CD1c-positive myeloid dendritic cell (primary cell): Measurements from ENCODE around the gene KIAA1614.

Experiments
- DNase-seq: peaks from one replicate; pipeline ENCODE4 v3.0.0-alpha.2; 2016; ENCODE audit errors: extremely low spot score

Gene KIAA1614

GRCh38 chr1:180907313-180908055 lies 5.2 kb upstream of the KIAA1614 start:
- no peak for DNase-seq

- no peak for DNase-seq
Measured at GRCh38 chr1:180908074-180908765, 4.5 kb upstream of the KIAA1614 start.

- no peak for DNase-seq
Measured at GRCh38 chr1:180909005-180909414, 3.7 kb upstream of the KIAA1614 start.

GRCh38 chr1:180909462-180909976 lies 3.2 kb upstream of the KIAA1614 start:
- no peak for DNase-seq

- no peak for DNase-seq
Measured at GRCh38 chr1:180911640-180912191, 981 bp upstream of the KIAA1614 start.

- no peak for DNase-seq
Measured at GRCh38 chr1:180912211-180912800, 391 bp upstream of the KIAA1614 start.

- no peak for DNase-seq
Measured at GRCh38 chr1:180915426-180915965, 2.8 kb downstream of the KIAA1614 start.

GRCh38 chr1:180916012-180916770 lies 3.5 kb downstream of the KIAA1614 start:
- no peak for DNase-seq

GRCh38 chr1:180916771-180917170 lies 4.1 kb downstream of the KIAA1614 start:
- DNase-seq: no peak

- no peak for DNase-seq
Measured at GRCh38 chr1:180917306-180918065, 4.8 kb downstream of the KIAA1614 start.

GRCh38 chr1:180918519-180918918 lies 5.8 kb downstream of the KIAA1614 start:
- no peak for DNase-seq

GRCh38 chr1:180919183-180919700 lies 6.5 kb downstream of the KIAA1614 start:
- no peak for DNase-seq

GRCh38 chr1:180920193-180920592 lies 7.5 kb downstream of the KIAA1614 start:
- no peak for DNase-seq

- no peak for DNase-seq
Measured at GRCh38 chr1:180920702-180921101, 8.0 kb downstream of the KIAA1614 start.

- no peak for DNase-seq
Measured at GRCh38 chr1:180921386-180921785, 8.7 kb downstream of the KIAA1614 start.

GRCh38 chr1:180921891-180922630 lies 9.4 kb downstream of the KIAA1614 start:
- DNase-seq: no peak

GRCh38 chr1:180922631-180923015 lies 9.9 kb downstream of the KIAA1614 start:
- DNase-seq: no peak

GRCh38 chr1:180923021-180923841 lies 10.5 kb downstream of the KIAA1614 start:
- no peak for DNase-seq

- no peak for DNase-seq
Measured at GRCh38 chr1:180923887-180924286, 11.2 kb downstream of the KIAA1614 start.
